Panc1 (cell line): ENCODE results near the gene LANCL2.
"Not testable (repeated sequence)": the region's sequence is repeated elsewhere in the genome, so short reads cannot be mapped to it uniquely, and the experiment has no call there.

Experiments
- TCF7L2 ChIP-seq: IDR thresholded peaks from 2 replicates; pipeline ENCODE4 v1.6.1; 2011; ENCODE audit warnings: mild to moderate bottlenecking, low read depth, low read length, inconsistent platforms
- TF ChIP-seq, protein P1 (sequence below): fragments of 450-650 bp; IDR thresholded peaks from 2 replicates; pipeline ENCODE4 v1.5.1; 2017; ENCODE audit warnings: mild to moderate bottlenecking
- TF ChIP-seq, protein P2 (sequence below), 2 experiments: IDR thresholded peaks; 2 replicates each; pipeline ENCODE4 v1.6.1; 2011 to 2012; ENCODE audit warnings: low read depth in 2 of 2, control low read depth in 1 of 2, low read length in 1 of 2, mild to moderate bottlenecking in 1 of 2, moderate library complexity in 1 of 2; ENCODE audit not compliant: insufficient read depth in 1 of 2

DNA sequence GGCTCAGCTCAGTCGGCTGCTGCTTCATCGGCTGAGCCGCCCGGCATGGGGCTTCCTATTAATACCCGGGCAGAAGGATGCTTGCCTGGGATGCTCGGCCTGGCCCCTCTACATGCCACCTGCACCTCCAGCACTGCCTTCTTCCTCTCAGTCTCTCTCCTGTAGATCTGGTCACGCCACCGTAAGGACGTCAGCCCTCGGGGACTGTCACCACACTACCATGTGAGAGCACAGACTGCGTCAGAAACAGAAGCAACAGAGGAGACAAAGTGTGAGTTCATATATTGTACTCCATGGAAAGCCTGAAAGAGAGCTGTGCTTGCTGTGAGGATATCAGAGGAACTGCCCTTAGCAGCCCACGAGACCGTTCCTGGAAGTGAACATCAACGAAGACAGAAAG, 107.3 kb downstream of the LANCL2 start:
- TF ChIP-seq, protein P1, sequence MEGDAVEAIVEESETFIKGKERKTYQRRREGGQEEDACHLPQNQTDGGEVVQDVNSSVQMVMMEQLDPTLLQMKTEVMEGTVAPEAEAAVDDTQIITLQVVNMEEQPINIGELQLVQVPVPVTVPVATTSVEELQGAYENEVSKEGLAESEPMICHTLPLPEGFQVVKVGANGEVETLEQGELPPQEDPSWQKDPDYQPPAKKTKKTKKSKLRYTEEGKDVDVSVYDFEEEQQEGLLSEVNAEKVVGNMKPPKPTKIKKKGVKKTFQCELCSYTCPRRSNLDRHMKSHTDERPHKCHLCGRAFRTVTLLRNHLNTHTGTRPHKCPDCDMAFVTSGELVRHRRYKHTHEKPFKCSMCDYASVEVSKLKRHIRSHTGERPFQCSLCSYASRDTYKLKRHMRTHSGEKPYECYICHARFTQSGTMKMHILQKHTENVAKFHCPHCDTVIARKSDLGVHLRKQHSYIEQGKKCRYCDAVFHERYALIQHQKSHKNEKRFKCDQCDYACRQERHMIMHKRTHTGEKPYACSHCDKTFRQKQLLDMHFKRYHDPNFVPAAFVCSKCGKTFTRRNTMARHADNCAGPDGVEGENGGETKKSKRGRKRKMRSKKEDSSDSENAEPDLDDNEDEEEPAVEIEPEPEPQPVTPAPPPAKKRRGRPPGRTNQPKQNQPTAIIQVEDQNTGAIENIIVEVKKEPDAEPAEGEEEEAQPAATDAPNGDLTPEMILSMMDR, result not testable (repeated sequence)
- not testable (repeated sequence) for TF ChIP-seq TCF7L2
- TF ChIP-seq, protein P2, sequence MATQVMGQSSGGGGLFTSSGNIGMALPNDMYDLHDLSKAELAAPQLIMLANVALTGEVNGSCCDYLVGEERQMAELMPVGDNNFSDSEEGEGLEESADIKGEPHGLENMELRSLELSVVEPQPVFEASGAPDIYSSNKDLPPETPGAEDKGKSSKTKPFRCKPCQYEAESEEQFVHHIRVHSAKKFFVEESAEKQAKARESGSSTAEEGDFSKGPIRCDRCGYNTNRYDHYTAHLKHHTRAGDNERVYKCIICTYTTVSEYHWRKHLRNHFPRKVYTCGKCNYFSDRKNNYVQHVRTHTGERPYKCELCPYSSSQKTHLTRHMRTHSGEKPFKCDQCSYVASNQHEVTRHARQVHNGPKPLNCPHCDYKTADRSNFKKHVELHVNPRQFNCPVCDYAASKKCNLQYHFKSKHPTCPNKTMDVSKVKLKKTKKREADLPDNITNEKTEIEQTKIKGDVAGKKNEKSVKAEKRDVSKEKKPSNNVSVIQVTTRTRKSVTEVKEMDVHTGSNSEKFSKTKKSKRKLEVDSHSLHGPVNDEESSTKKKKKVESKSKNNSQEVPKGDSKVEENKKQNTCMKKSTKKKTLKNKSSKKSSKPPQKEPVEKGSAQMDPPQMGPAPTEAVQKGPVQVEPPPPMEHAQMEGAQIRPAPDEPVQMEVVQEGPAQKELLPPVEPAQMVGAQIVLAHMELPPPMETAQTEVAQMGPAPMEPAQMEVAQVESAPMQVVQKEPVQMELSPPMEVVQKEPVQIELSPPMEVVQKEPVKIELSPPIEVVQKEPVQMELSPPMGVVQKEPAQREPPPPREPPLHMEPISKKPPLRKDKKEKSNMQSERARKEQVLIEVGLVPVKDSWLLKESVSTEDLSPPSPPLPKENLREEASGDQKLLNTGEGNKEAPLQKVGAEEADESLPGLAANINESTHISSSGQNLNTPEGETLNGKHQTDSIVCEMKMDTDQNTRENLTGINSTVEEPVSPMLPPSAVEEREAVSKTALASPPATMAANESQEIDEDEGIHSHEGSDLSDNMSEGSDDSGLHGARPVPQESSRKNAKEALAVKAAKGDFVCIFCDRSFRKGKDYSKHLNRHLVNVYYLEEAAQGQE (IDR thresholded peaks at IDR 0.05; ENCODE audit: insufficient read depth in 1 of 2, low read depth in 2 of 2, low read length in 1 of 2), result not testable (repeated sequence)
